RWPE2 (cell line): Measurements from ENCODE around the gene MVD.

Experiments
- ATAC-seq: fragments of 200-7000 bp; cut with Tn5 transposase; 3 replicates; pipeline ENCODE4 v1.9.1; 2021; ENCODE audit warnings: low read depth
- DNase-seq: peaks from one replicate; pipeline ENCODE4 v3.0.0-alpha.2; 2020; ENCODE audit warnings: low spot score
- H3K27ac ChIP-seq: fragments of 450-650 bp; 2 replicates; pipeline ENCODE4 v1.5.1; 2017; ENCODE audit warnings: mild to moderate bottlenecking; ENCODE audit not compliant: poor library complexity, severe bottlenecking
- H3K27me3 ChIP-seq: fragments of 250-450 bp; sonication (Bioruptor Pico); 2 replicates; pipeline ENCODE4 v1.5.1; 2021; ENCODE audit warnings: mild to moderate bottlenecking, moderate library complexity; ENCODE audit not compliant: insufficient read depth, poor library complexity, severe bottlenecking
- H3K36me3 ChIP-seq: fragments of 250-450 bp; sonication (Bioruptor Pico); 2 replicates; pipeline ENCODE4 v1.5.1; 2020; ENCODE audit warnings: low read depth, mild to moderate bottlenecking, moderate library complexity
- H3K4me1 ChIP-seq: fragments of 250-450 bp; sonication (Bioruptor Pico); 2 replicates; pipeline ENCODE4 v1.5.1; 2021; ENCODE audit warnings: mild to moderate bottlenecking, moderate library complexity; ENCODE audit not compliant: insufficient read depth, poor library complexity, severe bottlenecking
- H3K4me3 ChIP-seq: fragments of 250-450 bp; sonication (Bioruptor Pico); 2 replicates; pipeline ENCODE4 v1.5.1; 2021; ENCODE audit warnings: mild to moderate bottlenecking, moderate library complexity; ENCODE audit not compliant: severe bottlenecking
- H3K9me3 ChIP-seq: fragments of 250-450 bp; sonication (Bioruptor Pico); 2 replicates; pipeline ENCODE4 v1.5.1; 2021; ENCODE audit warnings: mild to moderate bottlenecking, moderate library complexity; ENCODE audit not compliant: severe bottlenecking
- CTCF ChIP-seq: fragments of 450-650 bp; IDR thresholded peaks from one replicate; pipeline ENCODE4 v1.5.1; 2017; ENCODE audit warnings: mild to moderate bottlenecking, moderate library complexity; ENCODE audit not compliant: poor library complexity, severe bottlenecking

Gene MVD

GRCh38 chr16:88656291-88656980, 6.5 kb downstream of the MVD start:
- no peak for DNase-seq
- Histone ChIP-seq H3K4me3 (no peak overlapping the region), H3K4me1 (peaks cover 5% of the 10 kb centered on the region), H3K27ac (no peak overlapping the region), H3K27me3 (no peaks in the 10 kb centered on the region), H3K9me3 (no peaks in the 10 kb centered on the region), H3K36me3 (peaks cover 86% of the 10 kb centered on the region)
- no peak for TF ChIP-seq CTCF
- ATAC-seq, result no peak

- no peak overlapping the region for H3K4me3 ChIP-seq
- H3K36me3 ChIP-seq, result peaks cover 82% of the 10 kb centered on the region
- ATAC-seq (no peak), DNase-seq (peak; percentile 70)
- no peaks in the 10 kb centered on the region for H3K9me3 ChIP-seq
- no peak overlapping the region for H3K27ac ChIP-seq
- no peaks in the 10 kb centered on the region for H3K4me1 ChIP-seq
- no peaks in the 10 kb centered on the region for H3K27me3 ChIP-seq
- no peak for TF ChIP-seq CTCF
These were observed 7.1 kb downstream of the MVD start for GRCh38 chr16:88655733-88656281.

- Histone ChIP-seq H3K4me3 (no peak overlapping the region), H3K9me3 (no peaks in the 10 kb centered on the region), H3K4me1 (no peaks in the 10 kb centered on the region), H3K27me3 (no peaks in the 10 kb centered on the region), H3K36me3 (peaks cover 79% of the 10 kb centered on the region), H3K27ac (no peak overlapping the region)
- TF ChIP-seq CTCF, result no peak
- DNase-seq (peak; percentile 70), ATAC-seq (no peak)
These were observed 7.7 kb downstream of the MVD start for GRCh38 chr16:88655053-88655732.

DNA sequence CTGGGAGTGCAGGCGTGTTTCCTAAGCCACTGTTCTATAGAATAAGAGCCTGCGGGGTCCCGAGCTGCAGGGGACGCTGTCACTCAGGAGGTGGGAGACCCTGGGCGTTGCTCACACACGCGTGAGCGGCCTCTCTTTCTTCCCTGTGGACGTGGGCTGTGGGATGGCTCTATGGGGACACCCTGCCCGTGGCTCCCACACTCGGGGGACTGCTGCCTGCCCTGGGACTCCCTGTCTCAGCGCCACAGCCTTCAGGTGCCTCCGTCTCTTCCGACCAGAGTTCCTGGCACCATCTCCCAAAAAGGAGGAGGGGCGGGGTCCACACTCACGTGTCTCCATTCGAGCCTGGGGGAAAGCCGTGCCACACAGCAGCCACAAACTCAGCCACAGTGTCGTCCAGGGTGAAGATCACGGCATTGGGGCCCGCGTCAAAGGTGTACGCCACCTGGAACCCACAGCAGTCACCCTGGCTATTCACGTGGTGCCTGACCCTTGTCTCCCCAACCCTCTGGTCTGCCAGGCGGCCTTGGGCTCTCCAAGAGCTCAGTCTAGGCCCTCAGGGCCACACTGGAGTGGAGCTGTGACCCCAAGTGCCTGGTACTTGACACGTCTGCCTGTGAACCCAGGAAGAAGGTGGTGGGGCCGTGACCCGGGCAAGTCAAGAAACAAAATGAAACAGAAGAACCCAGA, 8.4 kb downstream of the MVD start:
- H3K27me3 ChIP-seq, result no peaks in the 10 kb centered on the region
- ATAC-seq (no peak), DNase-seq (no peak)
- H3K9me3 ChIP-seq, result no peaks in the 10 kb centered on the region
- H3K36me3 ChIP-seq, result peaks cover 75% of the 10 kb centered on the region
- H3K4me1 ChIP-seq, result no peaks in the 10 kb centered on the region
- TF ChIP-seq CTCF, result no peak
- no peak overlapping the region for H3K4me3 ChIP-seq
- no peak overlapping the region for H3K27ac ChIP-seq
